A549 (cell line): ENCODE data around the gene REL. TPM values are rescaled to one million over a fixed set of nuclear protein-coding genes. Genes with fewer than 3 reads are reported as not detected.

Experiments used
- ATAC-seq, 2 experiments: fragments of 200-7000 bp in 1 of 2; fragments of >200 bp in 1 of 2; cut with Nextera tagmentation in 1 of 2; cut with Tn5 transposase in 1 of 2; 3 replicates each; pipeline versions ENCODE4 v1.8.0 to v1.9.1; 2018 to 2020; ENCODE audit warnings: mild to moderate bottlenecking in 1 of 2, moderate library complexity in 1 of 2
- CTCF ChIA-PET: fragments of 300-600 bp; sonication (Branson Sonifier 250); formaldehyde crosslinking; extraction: SDS; loops from one replicate; lab custom pipeline; 2021; ENCODE audit warnings: antibody characterized with exemption, inconsistent platforms; lab: Yijun Ruan, JAX
- POLR2A ChIA-PET: fragments of 350-600 bp; formaldehyde crosslinking; extraction: SDS; loops from one replicate; lab custom pipeline; 2021; ENCODE audit warnings: antibody characterized with exemption, inconsistent platforms; lab: Yijun Ruan, JAX
- DNase-seq, 2 experiments: peaks; one replicate each; pipeline versions ENCODE4 v3.0.0 to v3.0.0-alpha.2; 2011 to 2016; ENCODE audit warnings: low read depth in 1 of 2, low spot score in 1 of 2
- FAIRE-seq: peaks from 2 replicates; lab custom pipeline; 2011; peaks lifted over from hg19 to GRCh38; lab: Jason Lieb, UNC
- H3K27ac ChIP-seq, 2 experiments: fragments of >200 bp; sonication (Bioruptor Twin); formaldehyde crosslinking; 3 replicates each; pipeline ENCODE4 v1.5.1; 2016 to 2017
- H3K4me1 ChIP-seq: fragments of >200 bp; sonication (Bioruptor Twin); formaldehyde crosslinking; 3 replicates; pipeline ENCODE4 v1.6.1; 2016
- H3K4me2 ChIP-seq: fragments of >200 bp; sonication (Bioruptor Twin); formaldehyde crosslinking; 3 replicates; pipeline ENCODE4 v1.6.1; 2016
- H3K4me3 ChIP-seq: fragments of >200 bp; sonication (Bioruptor Twin); formaldehyde crosslinking; 3 replicates; pipeline ENCODE4 v1.5.1; 2016
- H3K9me3 ChIP-seq: fragments of >200 bp; sonication (Bioruptor Twin); formaldehyde crosslinking; 3 replicates; pipeline ENCODE4 v1.6.1; 2016
- BHLHE40 ChIP-seq: IDR thresholded peaks from 2 replicates; pipeline ENCODE4 v1.6.1; 2012; ENCODE audit warnings: low read depth, low read length, inconsistent platforms
- CBX8 ChIP-seq: fragments of 200-600 bp; sonication (generic); IDR thresholded peaks from 2 replicates; pipeline ENCODE4 v1.6.1; 2016
- EHF ChIP-seq: fragments of 250-450 bp; sonication (Bioruptor Pico); IDR thresholded peaks from 2 replicates; pipeline ENCODE4 v1.5.0; 2020; ENCODE audit warnings: mild to moderate bottlenecking
- ELK1 ChIP-seq: fragments of 150-350 bp; IDR thresholded peaks from 2 replicates; pipeline ENCODE4 v1.6.1; 2014; ENCODE audit warnings: low read depth, mild to moderate bottlenecking, low read length
- EP300 ChIP-seq, 2 experiments: fragments of >200 bp; sonication (Bioruptor Twin); formaldehyde crosslinking; IDR thresholded peaks; 2 replicates in 1 of 2; 3 replicates in 1 of 2; pipeline ENCODE4 v1.6.1; 2016 to 2017
- FOSB ChIP-seq: fragments of 250-450 bp; sonication (Bioruptor Pico); IDR thresholded peaks from 2 replicates; pipeline ENCODE4 v1.5.0; 2020; ENCODE audit warnings: mild to moderate bottlenecking, moderate library complexity
- HDAC2 ChIP-seq: fragments of 200-600 bp; sonication (generic); IDR thresholded peaks from 2 replicates; pipeline ENCODE4 v1.6.1; 2016
- HEYL ChIP-seq: fragments of 250-450 bp; sonication (Bioruptor Pico); IDR thresholded peaks from 2 replicates; pipeline ENCODE4 v1.8.0; 2021; ENCODE audit warnings: mild to moderate bottlenecking, moderate library complexity
- HMGXB4 ChIP-seq: fragments of 250-450 bp; sonication (Bioruptor Pico); IDR thresholded peaks from 2 replicates; pipeline ENCODE4 v1.5.0; 2021; ENCODE audit warnings: mild to moderate bottlenecking, moderate library complexity, borderline replicate concordance
- JUN ChIP-seq, 2 experiments: fragments of >200 bp; sonication (Bioruptor Twin); formaldehyde crosslinking; IDR thresholded peaks; 2 replicates in 1 of 2; 3 replicates in 1 of 2; pipeline ENCODE4 v1.6.1; 2016 to 2017
- KDM1A ChIP-seq: fragments of 200-600 bp; sonication (generic); IDR thresholded peaks from 2 replicates; pipeline ENCODE4 v1.6.1; 2016; ENCODE audit warnings: low read depth, mild to moderate bottlenecking
- MAFK ChIP-seq: fragments of 450-650 bp; IDR thresholded peaks from 2 replicates; pipeline ENCODE4 v1.6.1; 2014; ENCODE audit not compliant: partially characterized antibody
- PBX3 ChIP-seq: IDR thresholded peaks from 2 replicates; pipeline ENCODE4 v1.6.1; 2012
- RFX5 ChIP-seq: fragments of 450-650 bp; IDR thresholded peaks from 2 replicates; pipeline ENCODE4 v1.7.1; 2014; ENCODE audit warnings: antibody characterized with exemption, mild to moderate bottlenecking, moderate library complexity
- SMC3 ChIP-seq: fragments of >200 bp; sonication (Bioruptor Twin); formaldehyde crosslinking; IDR thresholded peaks from 3 replicates; pipeline ENCODE4 v1.6.1; 2018; ENCODE audit warnings: inconsistent platforms
- SREBF2 ChIP-seq: fragments of 450-650 bp; IDR thresholded peaks from 2 replicates; pipeline ENCODE4 v1.6.1; 2014; ENCODE audit warnings: mild to moderate bottlenecking, moderate library complexity
- TFCP2L1 ChIP-seq: fragments of 250-450 bp; sonication (Bioruptor Pico); IDR thresholded peaks from 2 replicates; pipeline ENCODE4 v1.5.0; 2021; ENCODE audit warnings: mild to moderate bottlenecking
- ZNF302 ChIP-seq: fragments of 250-450 bp; sonication (Bioruptor Pico); IDR thresholded peaks from 2 replicates; pipeline ENCODE4 v1.9.0; 2021; ENCODE audit warnings: inconsistent platforms, mild to moderate bottlenecking, moderate library complexity
- WGBS: methylation state at CpG from one replicate; pipeline ENCODE4 v1.1.6; 2017; ENCODE audit errors: missing lambda C conversion rate; 5-methylcytosine and 5-hydroxymethylcytosine counted together
- polyA plus RNA-seq, 4 experiments: library from polyadenylated mRNA; depleted of rRNA in 3 of 4; stranded (reverse); fragments of >200 nt; fragmentation: RNase III in 1 of 4; extraction: RNeasy Plus Mini Kit Qiagen cat#74134 plus additional on column Dnase treatment in 1 of 4; gene quantifications; 2 replicates in 3 of 4; 3 replicates in 1 of 4; pipeline ENCODE4 v1.2.3, GENCODE V29; 2011 to 2017
- TF ChIP-seq, protein P1 (sequence below): fragments of 200-600 bp; sonication (generic); IDR thresholded peaks from 2 replicates; pipeline ENCODE4 v1.6.1; 2016; ENCODE audit warnings: antibody characterized with exemption, mild to moderate bottlenecking, moderate library complexity
- TF ChIP-seq, protein P2 (sequence below): fragments of >200 bp; sonication (Bioruptor Twin); formaldehyde crosslinking; IDR thresholded peaks from 3 replicates; pipeline ENCODE4 v1.6.1; 2016

REL gene
- polyA plus RNA-seq, 2 of the 4 experiments (the other 2 are of a cell fraction): 2.4 to 9.3 TPM

DNA sequence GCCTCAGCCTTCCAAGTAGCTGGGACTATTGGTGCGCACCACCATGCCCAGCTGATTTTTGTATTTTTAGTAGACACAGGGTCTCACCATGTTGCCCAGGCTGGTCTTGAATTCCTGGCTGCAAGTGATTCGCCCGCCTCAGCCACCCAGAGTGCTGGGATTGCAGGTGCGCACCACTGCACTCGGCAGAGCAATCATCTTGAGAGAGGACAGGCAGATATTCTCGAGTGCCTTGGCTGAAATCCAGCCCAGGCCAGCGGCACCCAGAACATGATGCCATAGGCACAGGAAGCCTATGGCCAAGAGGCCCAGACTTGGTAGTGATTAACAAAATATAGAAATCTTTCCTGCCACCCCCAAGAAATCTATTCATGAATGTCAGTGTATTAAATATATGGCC, 78.1 kb downstream of the REL start:
- Histone ChIP-seq H3K4me1 (peaks cover 29% of the 10 kb centered on the region), H3K9me3 (no peaks in the 10 kb centered on the region), H3K4me3 (no peak overlapping the region), H3K4me2 (no peak overlapping the region), H3K27ac (peak overlapping the region in 1 of 2 experiments; percentile 55; a peak in 3 of 6 replicates)
- FAIRE-seq (no peak), ATAC-seq (no peak), DNase-seq (no peak)
- TF ChIP-seq, protein P1, sequence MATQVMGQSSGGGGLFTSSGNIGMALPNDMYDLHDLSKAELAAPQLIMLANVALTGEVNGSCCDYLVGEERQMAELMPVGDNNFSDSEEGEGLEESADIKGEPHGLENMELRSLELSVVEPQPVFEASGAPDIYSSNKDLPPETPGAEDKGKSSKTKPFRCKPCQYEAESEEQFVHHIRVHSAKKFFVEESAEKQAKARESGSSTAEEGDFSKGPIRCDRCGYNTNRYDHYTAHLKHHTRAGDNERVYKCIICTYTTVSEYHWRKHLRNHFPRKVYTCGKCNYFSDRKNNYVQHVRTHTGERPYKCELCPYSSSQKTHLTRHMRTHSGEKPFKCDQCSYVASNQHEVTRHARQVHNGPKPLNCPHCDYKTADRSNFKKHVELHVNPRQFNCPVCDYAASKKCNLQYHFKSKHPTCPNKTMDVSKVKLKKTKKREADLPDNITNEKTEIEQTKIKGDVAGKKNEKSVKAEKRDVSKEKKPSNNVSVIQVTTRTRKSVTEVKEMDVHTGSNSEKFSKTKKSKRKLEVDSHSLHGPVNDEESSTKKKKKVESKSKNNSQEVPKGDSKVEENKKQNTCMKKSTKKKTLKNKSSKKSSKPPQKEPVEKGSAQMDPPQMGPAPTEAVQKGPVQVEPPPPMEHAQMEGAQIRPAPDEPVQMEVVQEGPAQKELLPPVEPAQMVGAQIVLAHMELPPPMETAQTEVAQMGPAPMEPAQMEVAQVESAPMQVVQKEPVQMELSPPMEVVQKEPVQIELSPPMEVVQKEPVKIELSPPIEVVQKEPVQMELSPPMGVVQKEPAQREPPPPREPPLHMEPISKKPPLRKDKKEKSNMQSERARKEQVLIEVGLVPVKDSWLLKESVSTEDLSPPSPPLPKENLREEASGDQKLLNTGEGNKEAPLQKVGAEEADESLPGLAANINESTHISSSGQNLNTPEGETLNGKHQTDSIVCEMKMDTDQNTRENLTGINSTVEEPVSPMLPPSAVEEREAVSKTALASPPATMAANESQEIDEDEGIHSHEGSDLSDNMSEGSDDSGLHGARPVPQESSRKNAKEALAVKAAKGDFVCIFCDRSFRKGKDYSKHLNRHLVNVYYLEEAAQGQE: no peak
- no peak for TF ChIP-seq RFX5
- no peak for TF ChIP-seq BHLHE40
- TF ChIP-seq SREBF2: no peak
- TF ChIP-seq FOSB (CRISPR knock-in tag): no peak
- no peak for TF ChIP-seq SMC3
- no peak for TF ChIP-seq JUN (IDR thresholded peaks at IDR 0.05)
- TF ChIP-seq ZNF302: no peak
- TF ChIP-seq HMGXB4 (CRISPR knock-in tag): no peak
- ChIA-PET CTCF (no interaction called here), POLR2A (no interaction called here)
- 88% methylated on average over 7 of the region's 7 CpGs for WGBS

GRCh38 chr2:60960706-60961105, 79.3 kb downstream of the REL start:
- TF ChIP-seq HEYL (CRISPR knock-in tag) (no peak), PBX3 (no peak), ZNF302 (no peak), SMC3 (no peak), ELK1 (no peak), EP300 (IDR thresholded peaks at IDR 0.05) (no peak), CBX8 (no peak), HDAC2 (no peak), EHF (CRISPR knock-in tag) (no peak), KDM1A (no peak), MAFK (no peak), TFCP2L1 (CRISPR knock-in tag) (no peak)
- TF ChIP-seq, protein P2, sequence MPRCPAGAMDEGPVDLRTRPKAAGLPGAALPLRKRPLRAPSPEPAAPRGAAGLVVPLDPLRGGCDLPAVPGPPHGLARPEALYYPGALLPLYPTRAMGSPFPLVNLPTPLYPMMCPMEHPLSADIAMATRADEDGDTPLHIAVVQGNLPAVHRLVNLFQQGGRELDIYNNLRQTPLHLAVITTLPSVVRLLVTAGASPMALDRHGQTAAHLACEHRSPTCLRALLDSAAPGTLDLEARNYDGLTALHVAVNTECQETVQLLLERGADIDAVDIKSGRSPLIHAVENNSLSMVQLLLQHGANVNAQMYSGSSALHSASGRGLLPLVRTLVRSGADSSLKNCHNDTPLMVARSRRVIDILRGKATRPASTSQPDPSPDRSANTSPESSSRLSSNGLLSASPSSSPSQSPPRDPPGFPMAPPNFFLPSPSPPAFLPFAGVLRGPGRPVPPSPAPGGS: no peak
- Histone ChIP-seq H3K27ac (peak overlapping the region; percentile 32 to 61; a peak in 4 of 6 replicates), H3K4me2 (peak overlapping the region; percentile 58), H3K4me3 (no peak overlapping the region), H3K4me1 (peaks cover 29% of the 10 kb centered on the region), H3K9me3 (no peaks in the 10 kb centered on the region)
- ATAC-seq: no peak
- no peak for FAIRE-seq
- ChIA-PET POLR2A (interaction anchor here (1.0 kb wide), 1 partner anchor 80 kb away, joined by 4 read pairs; no protein-coding TSS in a partner anchor), CTCF (interaction anchor here (0.6 to 0.8 kb wide), 4 partner anchors 26 to 1658 kb away, joined by 3 read pairs; no protein-coding TSS in a partner anchor)
- WGBS: 87% methylated on average over 1 of the region's 1 CpG
- DNase-seq: no peak
